ENCODE results near the gene HSPA12B.

HSPA12B gene

DNA sequence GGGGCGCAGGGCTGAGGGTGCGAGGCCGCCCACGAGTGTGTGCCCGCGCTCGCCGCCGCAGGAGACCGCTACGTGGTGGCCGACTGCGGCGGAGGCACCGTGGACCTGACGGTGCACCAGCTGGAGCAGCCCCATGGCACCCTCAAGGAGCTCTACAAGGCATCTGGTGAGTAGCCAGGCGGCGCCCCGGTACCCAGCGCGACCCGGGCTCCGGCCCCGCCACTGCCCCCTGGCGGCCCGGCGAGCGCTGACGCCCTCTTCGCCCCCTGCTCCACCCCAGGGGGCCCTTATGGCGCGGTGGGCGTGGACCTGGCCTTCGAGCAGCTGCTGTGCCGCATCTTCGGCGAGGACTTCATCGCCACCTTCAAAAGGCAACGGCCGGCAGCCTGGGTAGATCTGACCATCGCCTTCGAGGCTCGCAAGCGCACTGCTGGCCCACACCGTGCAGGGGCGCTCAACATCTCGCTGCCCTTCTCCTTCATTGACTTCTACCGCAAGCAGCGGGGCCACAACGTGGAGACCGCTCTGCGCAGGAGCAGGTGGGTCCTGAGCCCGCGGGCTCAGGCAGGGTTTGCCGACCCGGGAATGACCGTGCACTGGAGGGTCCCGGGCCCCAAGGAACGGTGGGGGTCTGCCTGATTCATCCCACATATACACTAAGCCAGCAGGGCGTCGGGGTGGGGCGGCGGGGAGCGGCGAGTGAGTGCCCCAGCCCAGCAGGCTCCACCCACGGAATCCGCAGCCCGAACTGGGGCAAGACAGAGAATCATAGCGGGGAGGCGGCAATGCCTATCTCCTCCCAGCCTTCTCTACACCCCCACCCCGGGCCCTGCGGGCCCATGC is 17.4 kb downstream of the HSPA12B start:
- no peak for DNase-seq

DNA sequence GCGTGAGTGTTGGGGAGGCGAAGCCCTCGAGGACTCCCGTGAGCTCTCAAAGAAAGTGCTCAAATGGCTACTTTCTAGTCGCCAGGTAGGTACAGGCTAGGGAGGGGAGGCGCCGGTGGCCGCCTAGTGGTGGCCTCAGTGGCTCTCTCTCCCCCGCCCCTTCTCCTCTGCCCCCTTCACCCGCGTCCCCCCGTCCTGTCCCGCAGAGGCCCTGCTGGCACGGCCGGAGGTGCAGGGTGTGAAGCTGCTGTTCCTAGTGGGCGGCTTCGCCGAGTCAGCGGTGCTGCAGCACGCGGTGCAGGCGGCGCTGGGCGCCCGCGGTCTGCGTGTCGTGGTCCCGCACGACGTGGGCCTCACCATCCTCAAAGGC is 18.8 kb downstream of the HSPA12B start:
- no peak for DNase-seq

DNA sequence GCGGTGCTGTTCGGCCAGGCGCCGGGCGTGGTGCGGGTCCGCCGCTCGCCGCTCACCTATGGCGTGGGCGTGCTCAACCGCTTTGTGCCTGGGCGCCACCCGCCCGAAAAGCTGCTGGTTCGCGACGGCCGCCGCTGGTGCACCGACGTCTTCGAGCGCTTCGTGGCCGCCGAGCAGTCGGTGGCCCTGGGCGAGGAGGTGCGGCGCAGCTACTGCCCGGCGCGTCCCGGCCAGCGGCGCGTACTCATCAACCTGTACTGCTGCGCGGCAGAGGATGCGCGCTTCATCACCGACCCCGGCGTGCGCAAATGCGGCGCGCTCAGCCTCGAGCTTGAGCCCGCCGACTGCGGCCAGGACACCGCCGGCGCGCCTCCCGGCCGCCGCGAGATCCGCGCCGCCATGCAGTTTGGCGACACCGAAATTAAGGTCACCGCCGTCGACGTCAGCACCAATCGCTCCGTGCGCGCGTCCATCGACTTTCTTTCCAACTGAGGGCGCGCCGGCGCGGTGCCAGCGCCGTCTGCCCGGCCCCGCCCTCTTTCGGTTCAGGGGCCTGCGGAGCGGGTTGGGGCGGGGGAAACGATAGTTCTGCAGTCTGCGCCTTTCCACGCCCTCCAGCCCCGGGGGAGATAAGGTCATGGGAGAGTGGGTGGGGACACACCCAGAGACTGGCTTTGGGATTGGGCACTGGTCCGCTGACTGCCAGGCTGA is 19.3 kb downstream of the HSPA12B start:
- no peak for DNase-seq

DNA sequence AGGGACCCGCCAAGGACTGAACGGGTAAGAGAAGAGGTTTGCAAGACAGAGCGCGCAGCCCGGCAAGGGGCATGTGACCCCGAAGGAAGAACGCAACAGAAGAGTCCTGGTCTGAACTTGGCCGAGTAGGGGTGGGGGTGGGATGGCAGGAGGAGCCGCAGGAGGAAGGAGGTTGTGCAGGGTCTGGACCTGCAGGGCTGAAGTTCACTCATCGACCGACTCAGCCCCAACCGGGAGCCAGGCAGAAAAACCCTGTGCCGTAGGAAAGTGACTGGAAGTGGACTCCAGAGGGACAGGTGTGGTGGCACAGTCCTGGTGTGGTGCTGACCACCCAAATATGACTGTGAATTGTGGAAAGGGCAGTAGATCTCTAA is 19.9 kb downstream of the HSPA12B start:
- DNase-seq, result no peak

DNA sequence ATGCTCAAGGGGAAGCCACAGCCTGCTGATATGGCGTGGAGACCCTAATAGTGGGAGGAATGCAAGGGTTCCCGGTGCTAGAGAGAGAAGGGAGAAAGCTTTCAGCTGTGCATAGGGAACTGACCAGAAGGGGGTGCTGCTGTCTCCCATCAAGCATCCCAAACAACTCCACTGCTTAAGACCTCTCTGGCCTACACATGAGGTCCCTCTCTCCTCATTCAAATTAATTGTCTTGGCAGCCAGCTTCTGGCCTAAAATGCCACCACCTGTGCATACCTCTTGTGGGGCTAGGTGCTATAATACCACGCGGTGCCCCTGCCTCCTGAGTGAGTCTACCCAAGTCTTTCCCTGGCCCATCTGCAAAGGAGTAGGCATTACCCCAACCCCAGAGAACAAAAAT is 20.6 kb downstream of the HSPA12B start:
- DNase-seq, result peak; percentile 23

DNA sequence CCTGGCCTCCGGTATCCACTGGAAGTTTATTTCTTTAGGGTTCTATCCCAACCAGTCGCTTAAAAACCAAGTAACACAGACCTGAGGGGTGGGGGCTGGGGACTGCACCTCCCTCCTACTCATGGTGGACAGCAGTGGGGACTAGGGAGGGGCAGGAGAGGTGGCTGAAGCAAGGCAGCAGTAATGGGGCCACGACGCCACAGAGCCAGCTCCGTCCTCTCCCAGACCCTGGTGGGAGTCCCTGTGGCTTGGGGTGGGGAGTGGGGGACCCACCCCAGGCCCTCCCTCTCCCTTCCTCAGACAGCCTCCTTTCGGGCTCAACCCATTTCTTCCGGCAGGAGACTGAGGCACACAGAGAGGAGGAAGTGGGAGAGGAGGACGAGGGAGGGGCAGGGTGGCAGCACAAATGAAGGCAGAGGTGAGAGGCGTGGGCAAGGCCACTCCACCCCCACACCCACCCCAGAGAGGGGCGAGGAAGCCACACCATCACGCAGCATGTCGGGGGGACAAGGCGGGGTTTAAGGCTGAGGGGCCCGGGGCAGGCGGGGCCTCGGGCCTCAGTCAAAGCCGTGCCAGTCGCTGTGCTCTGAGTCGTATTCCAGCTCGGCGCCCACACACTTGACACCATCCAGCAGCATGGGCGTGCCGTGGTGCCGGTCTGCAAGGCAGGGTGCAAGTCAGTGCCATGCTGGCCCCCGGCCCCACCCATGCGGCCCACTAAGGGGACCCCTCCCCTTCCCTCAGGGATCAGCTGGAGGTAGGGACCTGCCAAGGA is 21.2 kb downstream of the HSPA12B start:
- no peak for DNase-seq

DNA sequence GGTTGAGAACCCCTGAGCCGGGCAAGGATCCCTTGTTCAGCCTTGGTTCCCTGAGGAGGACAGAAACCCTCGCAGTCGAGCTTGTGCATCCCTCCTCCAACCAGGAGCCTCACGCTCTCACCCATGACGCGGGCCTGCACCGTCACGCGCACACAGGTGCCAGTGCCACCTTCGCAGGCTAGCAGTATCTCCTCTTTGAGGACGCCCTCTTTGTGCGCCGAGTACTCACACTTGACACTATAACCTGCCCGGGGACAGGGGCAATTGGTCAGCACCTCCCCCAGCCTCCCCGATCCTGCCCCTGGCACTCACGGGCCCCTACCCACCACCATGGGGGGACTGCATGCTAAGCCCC is 21.8 kb downstream of the HSPA12B start:
- DNase-seq, result no peak

DNA sequence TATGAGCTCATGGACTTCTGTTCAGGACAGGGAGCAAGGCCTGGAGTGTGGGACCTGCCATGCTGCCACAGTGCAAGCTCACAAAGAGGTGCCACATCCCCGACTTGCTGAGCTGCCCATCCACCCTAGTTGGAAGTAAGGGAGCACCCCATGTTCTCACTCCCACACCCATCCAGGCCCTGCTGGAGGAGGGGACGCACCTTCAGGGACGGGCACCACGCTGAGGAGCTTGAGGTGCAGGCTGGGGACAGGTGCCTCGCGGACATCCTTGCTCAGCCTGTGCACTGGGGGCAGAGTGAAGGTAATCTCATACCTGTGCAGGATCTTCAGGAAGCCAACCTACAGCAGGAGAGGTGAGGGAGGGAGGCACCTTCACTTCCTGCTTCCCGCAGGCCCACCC is 22.8 kb downstream of the HSPA12B start:
- DNase-seq, result no peak

DNA sequence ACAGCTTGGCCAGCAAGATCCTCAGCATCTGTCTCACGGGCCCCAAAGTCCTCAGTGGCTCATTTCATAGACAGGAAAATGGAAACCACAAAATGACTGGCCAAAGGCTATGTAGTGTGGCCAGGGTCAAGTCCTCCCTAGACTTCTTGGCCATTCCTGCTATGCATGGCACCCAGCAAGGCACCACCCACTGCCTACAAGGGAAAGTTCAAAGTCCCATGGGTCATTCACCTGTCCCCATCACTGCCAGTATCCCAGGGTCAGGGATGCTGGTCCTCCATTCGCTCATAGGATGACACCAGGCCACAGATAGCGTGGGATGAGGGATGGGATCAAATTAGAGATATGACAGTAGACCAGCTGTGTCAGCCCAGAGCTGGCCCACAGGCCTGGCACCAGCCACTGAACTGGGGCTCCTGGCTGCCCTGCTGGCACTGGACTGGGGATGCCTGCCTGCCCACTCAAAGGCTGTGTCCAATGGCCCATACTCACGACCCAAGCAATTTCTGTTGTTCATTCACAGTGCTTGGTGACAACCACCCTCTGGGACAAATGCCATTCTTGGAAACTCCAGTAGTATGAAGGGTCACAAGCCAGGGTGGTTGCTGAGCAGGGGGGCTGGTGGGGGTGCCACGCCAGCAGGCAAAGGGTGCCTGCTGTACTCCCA is 23.5 kb downstream of the HSPA12B start:
- no peak for DNase-seq

DNA sequence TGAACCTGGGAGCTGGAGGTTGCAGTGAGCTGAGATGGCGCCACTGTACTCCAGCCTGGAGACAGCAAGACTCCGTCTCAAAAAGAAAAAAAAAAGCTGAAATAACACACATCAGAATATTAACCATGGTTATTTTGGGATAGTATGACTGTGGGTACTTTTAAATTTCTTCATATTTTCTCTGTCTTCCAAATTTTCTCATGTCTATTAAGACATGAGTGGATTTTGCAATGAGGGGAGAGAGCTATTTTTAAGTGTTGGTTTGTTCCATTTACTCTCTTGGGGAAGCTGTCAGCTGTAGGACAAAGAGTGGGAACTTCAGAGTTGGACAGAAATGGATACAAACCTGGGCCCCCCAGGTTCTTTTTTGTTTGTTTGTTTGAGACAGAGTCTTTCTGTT is 24.8 kb downstream of the HSPA12B start:
- DNase-seq, result no peak

DNA sequence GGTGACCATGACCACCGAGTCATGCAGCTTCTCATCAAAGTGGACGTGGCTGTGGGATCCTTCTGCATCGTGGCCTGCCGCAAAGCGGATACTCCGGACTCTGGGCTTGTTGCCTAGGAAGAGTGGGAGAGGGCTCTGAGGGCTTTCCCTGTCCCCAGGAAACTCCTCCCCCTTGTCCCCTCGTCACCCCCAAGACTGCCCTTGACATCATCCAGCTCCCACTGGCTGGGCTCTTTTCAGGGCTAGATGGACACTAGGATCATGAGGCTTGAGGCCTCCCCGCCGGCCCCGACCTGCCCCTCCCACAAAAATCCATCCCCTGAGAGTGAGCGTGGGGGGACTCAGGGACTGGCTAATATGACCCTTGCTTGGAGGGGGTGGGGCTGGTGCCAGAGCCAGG is 26.1 kb downstream of the HSPA12B start:
- no peak for DNase-seq

DNA sequence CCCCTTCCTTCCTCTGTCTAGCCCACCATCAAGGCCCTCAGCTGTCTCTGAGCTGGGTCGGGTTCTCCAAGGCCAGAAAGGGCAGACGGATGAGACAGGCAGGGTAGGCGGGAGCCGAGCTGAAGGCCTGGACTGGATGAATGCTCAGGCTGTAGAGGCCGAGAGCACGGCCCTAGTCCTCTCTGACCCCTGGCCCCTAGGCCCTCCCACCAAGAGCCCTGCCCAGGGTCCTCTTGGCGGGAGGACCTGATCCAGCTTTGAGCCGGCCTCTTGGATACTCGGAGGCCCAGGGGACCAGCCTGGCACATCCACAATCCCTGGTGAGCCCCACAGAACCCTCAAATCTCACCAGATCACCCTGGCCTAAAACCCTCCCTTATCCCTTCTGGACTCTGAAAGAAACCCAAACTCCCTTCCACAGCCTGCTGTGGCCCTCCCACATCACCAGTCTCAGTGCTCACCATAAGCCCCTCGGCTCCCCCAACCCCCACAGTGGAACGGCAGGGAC is 26.9 kb downstream of the HSPA12B start:
- DNase-seq, result no peak

DNA sequence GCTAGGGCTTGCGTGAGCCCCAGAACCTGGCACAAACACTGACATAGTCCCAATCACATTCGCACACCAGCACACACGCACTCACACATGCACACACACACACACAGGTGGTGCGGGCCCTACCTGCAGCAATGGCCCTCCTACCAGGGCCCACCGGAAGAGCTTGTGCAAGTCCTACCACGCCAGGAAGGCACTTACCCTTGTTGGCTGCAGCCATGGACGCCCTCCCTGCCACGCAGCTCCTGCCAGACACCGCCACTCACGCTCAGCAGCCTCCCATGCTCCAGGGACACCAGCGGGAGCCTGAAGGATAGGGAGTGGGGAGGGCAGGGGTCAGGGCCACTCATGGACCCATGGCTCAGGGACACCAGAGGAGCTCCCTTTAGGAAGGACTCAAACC is 27.4 kb downstream of the HSPA12B start:
- no peak for DNase-seq

DNA sequence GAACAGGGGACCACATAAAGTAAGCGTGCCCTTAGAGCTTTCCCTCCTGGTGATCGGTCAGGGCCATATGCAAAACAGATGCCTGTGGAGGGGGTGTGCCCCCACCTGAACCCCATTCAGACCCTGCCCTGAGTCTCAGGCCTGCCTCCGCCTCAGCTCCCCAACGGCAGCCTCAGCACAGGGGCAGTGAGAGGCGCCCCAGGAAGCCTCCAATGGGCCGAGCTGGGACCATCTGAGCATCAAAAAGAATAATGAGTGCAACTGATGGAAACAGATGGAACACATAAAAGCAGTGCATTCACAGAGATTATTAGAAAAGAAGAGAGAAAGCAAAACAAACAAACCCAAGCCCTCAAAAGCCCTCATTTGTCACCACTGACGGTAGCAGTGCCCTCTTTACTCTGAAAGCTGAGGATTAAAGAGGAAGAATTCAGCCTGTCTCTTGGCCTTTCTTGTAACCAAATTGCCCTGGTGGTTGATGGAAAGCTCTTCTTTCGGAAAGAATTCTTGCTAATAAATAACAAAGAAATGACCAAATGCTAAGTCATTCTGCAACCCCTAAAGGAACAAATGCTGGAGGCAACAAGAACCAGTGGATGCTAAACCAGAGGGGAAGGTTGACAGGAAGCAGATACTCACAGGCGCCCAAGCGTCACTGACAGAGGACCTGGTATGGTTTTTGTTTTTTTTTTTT is 28.3 kb downstream of the HSPA12B start:
- no peak for DNase-seq

DNA sequence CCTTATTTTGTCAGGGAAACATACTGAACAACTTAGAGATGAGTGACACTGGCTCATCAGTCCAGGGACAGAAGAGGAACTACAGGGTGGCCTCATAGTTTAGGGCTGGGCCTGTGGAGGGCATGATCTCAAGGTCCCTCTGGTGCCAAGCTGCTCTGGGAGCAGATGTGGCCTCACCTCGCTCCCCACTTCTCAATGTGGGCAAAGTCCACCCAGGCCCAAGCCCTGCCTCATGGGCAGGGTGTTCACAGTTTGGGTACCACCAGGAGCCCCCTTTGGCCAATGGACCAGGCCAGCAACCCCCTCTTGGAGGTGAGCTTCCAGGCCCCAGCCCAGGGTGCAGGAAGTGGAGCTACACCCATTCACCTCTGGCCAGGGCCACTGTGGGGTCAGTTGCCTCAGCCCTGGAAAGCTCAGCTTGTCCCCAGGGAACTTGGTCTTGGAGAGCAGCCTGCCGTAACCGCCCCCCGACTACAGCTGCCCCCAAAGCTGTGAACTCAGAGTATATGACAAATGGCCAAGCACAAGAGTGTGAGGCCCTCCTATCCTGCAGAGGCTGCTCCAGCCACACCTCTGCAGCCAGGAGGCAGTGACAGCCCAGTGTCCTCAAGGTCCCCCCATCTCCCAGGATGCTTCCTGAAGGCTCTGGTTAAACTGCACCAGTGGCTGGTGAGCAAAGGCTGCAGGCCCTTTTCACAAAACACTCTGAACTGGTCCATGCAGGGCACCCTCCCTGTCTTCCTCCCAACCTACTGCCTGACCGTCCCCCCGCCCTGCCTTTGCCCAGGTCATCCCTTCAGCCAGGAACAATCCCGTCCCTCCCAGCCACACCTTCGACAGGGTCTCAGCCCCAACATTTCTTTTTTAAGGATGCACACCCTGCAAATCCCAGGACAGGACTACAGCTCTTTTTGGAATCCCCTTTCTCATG is 31.5 kb downstream of the HSPA12B start:
- no peak for DNase-seq

DNA sequence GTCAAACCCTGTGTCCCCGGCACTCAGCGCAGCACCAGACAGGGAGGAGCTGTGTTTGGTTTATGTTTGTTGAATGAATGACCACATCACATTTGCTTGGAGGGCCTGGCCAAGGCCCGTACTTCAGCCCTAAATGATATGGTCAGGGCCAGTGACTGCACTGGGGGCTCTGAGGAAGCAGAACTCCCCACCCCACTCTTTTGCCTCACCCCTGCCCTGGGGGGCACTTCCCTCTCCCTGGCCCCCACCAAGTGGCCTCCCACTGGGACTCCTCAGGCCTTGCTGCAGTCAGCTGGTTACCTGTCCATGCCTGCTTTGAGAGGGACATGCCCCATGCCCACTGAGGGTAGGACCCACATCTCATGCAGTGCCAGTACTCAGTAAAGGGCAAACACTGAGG is 32.2 kb downstream of the HSPA12B start:
- DNase-seq, result no peak

DNA sequence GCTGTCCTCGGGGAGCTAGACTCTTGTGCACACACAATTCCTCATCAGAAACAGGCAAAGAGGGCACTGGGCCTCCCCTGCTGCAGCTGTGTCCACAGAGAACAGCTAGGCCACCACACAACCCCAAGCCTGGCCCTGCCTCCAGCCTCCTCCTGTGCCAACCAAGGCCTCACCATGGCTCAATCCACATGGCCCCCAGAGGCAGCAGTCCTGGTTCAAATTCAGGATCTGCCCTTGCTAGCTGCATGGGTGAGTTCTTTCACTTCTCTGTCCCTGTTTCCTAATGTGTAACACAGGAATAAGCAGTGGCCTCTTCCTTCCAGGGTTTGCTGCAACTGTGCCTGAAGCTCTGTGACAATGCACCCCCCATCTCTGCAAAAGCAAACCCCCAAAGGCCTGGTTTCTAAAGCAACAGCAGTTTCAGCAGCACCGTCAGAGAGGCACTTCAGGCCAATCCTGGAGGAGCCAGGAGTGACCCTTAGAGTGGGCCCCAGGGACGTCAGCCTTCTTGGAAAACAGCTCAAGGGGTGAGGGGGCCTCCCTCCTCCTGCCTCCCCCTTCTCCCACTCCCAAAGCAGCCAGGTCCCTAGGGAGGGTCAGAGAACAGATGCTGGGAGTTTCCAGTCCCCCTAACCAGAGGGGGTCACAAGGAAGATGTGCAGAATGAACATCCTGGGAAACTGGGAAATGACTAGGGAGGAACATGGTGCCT is 32.8 kb downstream of the HSPA12B start:
- DNase-seq, result no peak

DNA sequence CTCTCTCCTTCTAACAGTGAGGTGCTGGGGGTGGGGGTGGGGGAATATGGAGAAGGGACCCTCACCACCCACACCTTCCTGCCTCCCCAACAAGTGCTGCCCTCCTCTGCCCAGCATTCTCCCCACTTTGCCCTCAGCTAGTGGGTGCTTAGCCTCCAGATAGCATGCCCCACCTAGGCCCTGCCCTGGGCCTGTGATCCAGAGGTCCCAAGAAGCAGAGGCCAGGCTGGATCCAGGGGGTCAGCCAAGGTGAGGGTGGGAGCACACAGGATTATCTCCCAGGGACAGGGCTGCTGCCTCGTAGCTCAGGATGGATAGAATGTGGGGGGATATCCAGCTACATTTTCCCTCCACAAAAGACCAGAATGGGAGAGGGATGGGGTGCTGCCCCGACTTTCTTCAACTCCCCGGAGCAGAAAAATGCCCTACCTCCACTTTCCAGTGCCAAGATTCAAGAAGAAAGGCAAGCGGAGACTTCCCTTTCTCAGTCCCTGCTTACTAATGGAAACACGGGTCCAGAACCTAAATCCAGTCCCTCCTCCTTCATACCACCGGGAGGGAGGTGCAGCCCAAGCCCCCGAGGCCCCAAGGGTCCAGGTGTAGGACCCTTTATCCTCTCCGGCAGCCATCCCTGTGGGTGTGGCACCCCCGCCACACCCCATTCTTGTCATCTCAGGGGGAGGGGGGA is 34.1 kb downstream of the HSPA12B start:
- no peak for DNase-seq

DNA sequence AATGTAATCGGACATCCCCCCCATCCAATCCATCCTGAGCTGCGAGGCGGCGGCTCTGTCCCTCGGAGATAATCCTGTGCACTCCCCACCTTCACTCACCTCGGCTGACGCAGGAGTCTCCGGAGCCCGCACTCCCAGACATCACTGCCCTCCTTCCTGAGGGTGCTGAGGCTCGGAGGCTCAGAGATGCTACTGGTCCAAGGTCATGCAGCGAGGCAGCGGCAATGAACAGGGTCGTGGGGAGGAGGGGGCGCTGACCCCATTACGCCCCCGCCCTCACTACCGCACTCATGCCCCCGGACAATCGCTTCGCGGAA is 34.6 kb downstream of the HSPA12B start:
- no peak for DNase-seq
